Suppressor macrophage treated with lipopolysaccharide for 1 hour (primary cell): Measurements from ENCODE around the gene SHROOM2.
"Not testable (repeated sequence)": the region's sequence is repeated elsewhere in the genome, so short reads cannot be mapped to it uniquely, and the experiment has no call there.

Experiments
- DNase-seq, 3 donors: peaks; one replicate each; pipeline ENCODE4 v3.0.0-alpha.2; 2020 to 2022

Gene SHROOM2

GRCh38 chrX:9785944-9786797, at the start of gene SHROOM2:
TSS of gene SHROOM2 (plus strand) at chrX:9786429. CDS start at chrX:9786546, 117 bp downstream.
- peak in 1 of 3 donors; percentile 1 for DNase-seq

GRCh38 chrX:9737363-9737762, 48.9 kb upstream of the SHROOM2 start:
- no peak for DNase-seq

- DNase-seq: no peak
These were observed 48.1 kb upstream of the SHROOM2 start for GRCh38 chrX:9738151-9738550.

- DNase-seq: no peak
These were observed 47.1 kb upstream of the SHROOM2 start for GRCh38 chrX:9739130-9739529.

GRCh38 chrX:9745417-9746115, 40.7 kb upstream of the SHROOM2 start:
- DNase-seq: no peak

GRCh38 chrX:9746148-9746888, 39.9 kb upstream of the SHROOM2 start:
- peak; percentile 13 to 36 (median 17) for DNase-seq

- no peak for DNase-seq
These were observed 38.6 kb upstream of the SHROOM2 start for GRCh38 chrX:9747644-9748043.

- no peak for DNase-seq
These were observed 37.0 kb upstream of the SHROOM2 start for GRCh38 chrX:9749146-9749692.

- no peak for DNase-seq
These were observed 28.9 kb upstream of the SHROOM2 start for GRCh38 chrX:9757366-9757765.

GRCh38 chrX:9758021-9758638, 28.1 kb upstream of the SHROOM2 start:
- no peak for DNase-seq

GRCh38 chrX:9759337-9759736, 26.9 kb upstream of the SHROOM2 start:
- no peak for DNase-seq

GRCh38 chrX:9765072-9765736, 21.0 kb upstream of the SHROOM2 start:
- DNase-seq: no peak

GRCh38 chrX:9765737-9766097, 20.5 kb upstream of the SHROOM2 start, which contains the start of gene GPR143:
TSS of gene GPR143 (minus strand) at chrX:9765847. CDS start at chrX:9765817, 30 bp downstream.
- no peak for DNase-seq

- DNase-seq: no peak
These were observed 18.9 kb upstream of the SHROOM2 start for GRCh38 chrX:9767375-9767774.

- not testable (repeated sequence) for DNase-seq
These were observed 17.8 kb upstream of the SHROOM2 start for GRCh38 chrX:9768321-9768839.

- DNase-seq: no peak
These were observed 15.9 kb upstream of the SHROOM2 start for GRCh38 chrX:9770319-9770718.

- DNase-seq: no peak
These were observed 13.3 kb upstream of the SHROOM2 start for GRCh38 chrX:9772943-9773342.

- DNase-seq: no peak
These were observed 10.3 kb upstream of the SHROOM2 start for GRCh38 chrX:9775930-9776329.

- DNase-seq: no peak
These were observed 4.3 kb upstream of the SHROOM2 start for GRCh38 chrX:9781941-9782340.

GRCh38 chrX:9784332-9784731, 1.9 kb upstream of the SHROOM2 start:
- DNase-seq: no peak

- no peak for DNase-seq
These were observed 830 bp upstream of the SHROOM2 start for GRCh38 chrX:9785254-9785943.
